Retinal pigment epithelial cell (primary cell): ENCODE measurements around the gene CDHR3.

ENCODE experiments used
- DNase-seq: peaks from one replicate; pipeline ENCODE4 v3.0.0-alpha.2; 2010; ENCODE audit warnings: low read depth
- H3K4me3 ChIP-seq: 2 replicates; pipeline ENCODE4 v1.5.1; 2011; ENCODE audit warnings: mild to moderate bottlenecking, low read length, control low read depth, moderate library complexity
- TF ChIP-seq, protein P1 (sequence below): conservative IDR thresholded peaks from 2 replicates; pipeline ENCODE4 v1.5.1; 2011; ENCODE audit warnings: low read depth, low read length, control low read depth, inconsistent platforms

CDHR3 gene

DNA sequence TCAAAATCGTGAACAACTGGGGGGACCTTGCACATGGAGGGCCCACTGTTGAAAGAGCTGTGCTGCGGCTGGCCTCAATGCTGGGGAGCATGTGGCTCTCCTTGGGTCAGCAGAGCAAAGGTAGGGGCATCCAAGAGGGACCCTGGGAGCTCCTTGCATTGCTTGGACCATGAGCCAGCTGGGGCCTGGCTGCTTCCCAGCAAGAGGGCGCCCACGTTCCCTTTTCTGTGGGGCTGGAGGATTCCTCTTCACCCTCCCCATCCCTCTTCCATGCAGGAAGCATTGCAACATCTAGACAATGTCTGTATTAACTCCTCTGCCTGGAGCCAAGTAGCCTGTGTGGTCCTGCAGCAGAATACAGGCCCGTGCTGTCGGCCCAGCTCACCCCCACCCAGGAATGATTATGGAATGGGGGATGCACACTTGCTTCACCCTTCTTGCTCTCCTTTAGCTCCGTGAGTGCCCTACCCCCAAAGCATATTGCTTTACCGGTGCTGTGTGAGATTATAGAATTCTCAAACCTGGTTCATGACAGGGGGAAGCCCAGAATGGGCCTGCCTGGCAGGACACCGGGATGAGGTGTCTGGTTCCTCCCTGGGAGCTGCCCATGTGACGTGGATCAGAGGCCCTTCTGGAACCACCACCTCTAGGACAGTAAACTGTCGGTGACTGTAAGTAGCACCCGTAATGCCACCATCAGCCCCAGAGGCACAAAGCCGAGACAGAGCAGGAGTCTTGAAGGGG lies 87.1 kb downstream of the CDHR3 start:
- no peak for DNase-seq
- no peak overlapping the region for H3K4me3 ChIP-seq
- TF ChIP-seq, protein P1, sequence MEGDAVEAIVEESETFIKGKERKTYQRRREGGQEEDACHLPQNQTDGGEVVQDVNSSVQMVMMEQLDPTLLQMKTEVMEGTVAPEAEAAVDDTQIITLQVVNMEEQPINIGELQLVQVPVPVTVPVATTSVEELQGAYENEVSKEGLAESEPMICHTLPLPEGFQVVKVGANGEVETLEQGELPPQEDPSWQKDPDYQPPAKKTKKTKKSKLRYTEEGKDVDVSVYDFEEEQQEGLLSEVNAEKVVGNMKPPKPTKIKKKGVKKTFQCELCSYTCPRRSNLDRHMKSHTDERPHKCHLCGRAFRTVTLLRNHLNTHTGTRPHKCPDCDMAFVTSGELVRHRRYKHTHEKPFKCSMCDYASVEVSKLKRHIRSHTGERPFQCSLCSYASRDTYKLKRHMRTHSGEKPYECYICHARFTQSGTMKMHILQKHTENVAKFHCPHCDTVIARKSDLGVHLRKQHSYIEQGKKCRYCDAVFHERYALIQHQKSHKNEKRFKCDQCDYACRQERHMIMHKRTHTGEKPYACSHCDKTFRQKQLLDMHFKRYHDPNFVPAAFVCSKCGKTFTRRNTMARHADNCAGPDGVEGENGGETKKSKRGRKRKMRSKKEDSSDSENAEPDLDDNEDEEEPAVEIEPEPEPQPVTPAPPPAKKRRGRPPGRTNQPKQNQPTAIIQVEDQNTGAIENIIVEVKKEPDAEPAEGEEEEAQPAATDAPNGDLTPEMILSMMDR: peak; percentile 10

DNA sequence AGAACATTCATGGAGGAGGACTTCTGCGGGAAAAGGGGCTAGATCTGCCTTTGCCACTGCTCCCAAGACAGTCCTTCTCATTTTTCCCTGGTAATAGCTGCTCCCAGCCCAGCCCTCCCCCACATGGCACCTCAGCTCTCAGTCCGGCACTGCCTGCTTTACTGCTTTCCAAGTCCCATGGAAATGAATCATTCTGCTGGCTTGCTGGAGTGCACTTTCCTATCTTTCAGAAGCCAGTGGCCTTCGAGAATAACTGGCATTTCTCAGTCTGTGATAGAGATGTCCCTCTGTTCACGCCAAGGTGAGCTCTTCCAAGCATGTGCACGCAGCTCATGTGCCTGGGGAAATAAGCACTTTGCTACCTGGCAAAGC lies 87.7 kb downstream of the CDHR3 start:
- TF ChIP-seq, protein P1: no peak
- no peak overlapping the region for H3K4me3 ChIP-seq
- DNase-seq: peak; percentile 65

DNA sequence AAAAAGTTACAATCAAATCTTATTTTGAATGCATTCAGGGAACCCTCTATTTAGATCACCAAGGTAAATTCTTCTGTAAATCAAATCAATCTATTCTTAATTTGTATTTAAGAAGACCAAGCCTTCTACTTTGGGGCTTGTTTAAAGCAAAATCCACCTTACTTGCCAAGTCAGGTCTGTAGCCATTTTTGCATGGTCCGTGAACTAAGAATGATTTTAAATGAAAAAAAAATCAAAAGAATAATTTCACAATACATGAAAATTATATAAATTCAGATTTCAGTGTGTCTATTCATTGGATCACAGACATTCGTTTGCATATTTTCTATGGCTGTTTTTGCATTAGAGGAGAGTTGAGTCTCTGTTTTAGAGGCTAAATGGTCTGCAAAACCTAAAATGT lies 89.6 kb downstream of the CDHR3 start:
- no peak overlapping the region for H3K4me3 ChIP-seq
- no peak for DNase-seq
- TF ChIP-seq, protein P1: no peak

DNA sequence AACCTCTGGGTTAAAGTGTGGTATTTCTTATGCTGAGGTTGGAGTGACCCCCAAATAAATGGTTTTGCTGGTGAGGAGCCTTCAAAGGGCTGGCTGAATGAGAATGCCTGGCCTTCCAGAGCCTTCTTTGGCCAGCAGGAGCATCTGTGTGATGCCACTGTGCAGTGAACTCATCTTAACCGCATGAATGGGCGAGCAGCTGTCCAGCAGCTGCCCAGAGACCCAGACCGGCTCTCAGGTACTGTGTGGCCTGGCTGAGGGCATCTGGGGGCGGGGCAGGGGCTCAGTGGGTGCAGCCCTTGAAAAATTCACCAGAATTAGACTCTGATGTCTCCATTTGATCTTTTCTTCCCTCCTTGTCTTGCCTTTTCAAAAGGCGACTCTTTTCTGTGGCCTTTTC lies 90.0 kb downstream of the CDHR3 start:
- H3K4me3 ChIP-seq: no peak overlapping the region
- no peak for DNase-seq
- TF ChIP-seq, protein P1: no peak

DNA sequence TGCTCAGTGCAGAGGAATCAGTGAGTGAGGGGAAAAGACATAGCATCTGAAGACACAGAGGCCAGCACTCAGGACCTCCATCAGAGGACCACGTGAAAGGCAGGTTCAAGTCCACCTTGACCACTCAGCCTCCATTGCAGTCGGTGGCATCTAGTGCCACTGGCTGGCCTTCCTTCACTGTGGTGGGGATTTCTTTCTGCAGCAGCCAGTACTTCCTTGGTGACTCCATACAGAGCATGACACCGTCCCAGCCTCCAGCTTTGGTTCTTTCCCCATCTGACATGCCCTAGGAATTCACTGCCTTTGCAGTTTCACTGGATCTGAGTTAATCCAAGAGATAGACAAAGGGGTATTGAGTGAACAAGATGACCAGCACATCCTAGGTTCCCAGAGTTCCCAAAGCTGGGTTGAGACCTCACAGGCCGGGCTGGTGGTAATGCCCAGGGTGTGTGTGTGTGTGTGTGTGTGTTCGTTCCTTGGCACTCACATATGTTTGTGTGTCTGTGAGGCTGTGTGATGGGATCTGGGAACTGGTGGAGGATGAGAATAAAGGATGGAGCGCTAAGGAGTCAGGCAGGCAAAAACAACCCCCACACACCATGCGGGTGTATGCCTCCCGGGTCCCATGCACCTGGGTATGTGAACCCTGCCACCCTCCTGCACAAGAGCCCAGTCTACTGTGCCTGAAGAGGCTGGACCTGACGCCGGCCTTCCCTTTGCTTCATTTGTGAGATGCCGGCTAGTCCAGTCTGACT lies 91.3 kb downstream of the CDHR3 start:
- H3K4me3 ChIP-seq: no peak overlapping the region
- TF ChIP-seq, protein P1: no peak
- no peak for DNase-seq

DNA sequence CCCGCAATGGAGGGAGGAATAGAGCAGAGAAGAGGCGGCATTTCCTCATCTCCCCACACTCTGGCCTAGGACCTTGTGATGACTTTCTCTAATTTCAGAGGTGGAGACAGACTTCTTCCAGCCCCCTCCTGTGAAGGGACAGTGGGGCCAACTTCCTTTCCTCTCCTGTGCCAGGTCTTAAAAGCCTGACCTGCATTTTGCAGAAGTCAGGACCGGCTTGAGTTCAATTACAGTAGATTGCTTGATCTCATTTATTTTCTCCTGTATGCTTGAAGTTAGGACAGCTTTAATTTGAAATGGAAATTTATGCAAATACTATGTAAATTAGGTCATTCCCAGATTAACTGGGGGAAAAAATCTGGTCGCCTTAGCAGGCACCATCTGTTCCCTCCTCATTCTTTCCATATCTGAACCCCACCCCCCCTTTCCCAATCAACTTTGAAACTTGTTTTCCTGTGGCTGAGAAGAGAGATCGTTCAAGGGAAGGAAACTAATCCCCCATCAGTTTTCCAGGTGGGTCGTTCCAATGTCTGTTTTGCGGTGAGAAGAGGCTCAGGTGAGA lies 92.0 kb downstream of the CDHR3 start:
- no peak for DNase-seq
- TF ChIP-seq, protein P1: no peak
- H3K4me3 ChIP-seq: no peak overlapping the region
